Small intestine (tissue), 7 donors: Measurements from ENCODE around the gene DNASE1. TPM values are rescaled to one million over a fixed set of nuclear protein-coding genes. Genes with fewer than 3 reads are reported as not detected.
A peak's percentile ranks its signal among the peaks of the same experiment; 100 is the strongest.

Experiments
- DNase-seq, 2 donors: peaks; one replicate each; pipeline versions ENCODE4 v3.0.0 to v3.0.0-alpha.2; 2013
- FAIRE-seq: peaks from 2 replicates; lab custom pipeline; 2012; peaks lifted over from hg19 to GRCh38; lab: Jason Lieb, UNC
- H3K27ac ChIP-seq, 3 donors: one replicate each; pipeline ENCODE4 v1.5.1; 2013; ENCODE audit warnings: low read length in 2 of 3, mild to moderate bottlenecking in 2 of 3, control low read depth in 1 of 3, inconsistent platforms in 1 of 3, low read depth in 1 of 3, moderate library complexity in 1 of 3
- H3K27me3 ChIP-seq, 3 donors: one replicate each; pipeline ENCODE4 v1.6.1; 2013; ENCODE audit warnings: low read length in 3 of 3, inconsistent platforms in 1 of 3; ENCODE audit not compliant: control insufficient read depth in 3 of 3, insufficient read depth in 3 of 3
- H3K36me3 ChIP-seq, 3 donors: one replicate each; pipeline ENCODE4 v1.6.1; 2013; ENCODE audit warnings: low read length in 3 of 3, inconsistent platforms in 1 of 3, low read depth in 1 of 3, mild to moderate bottlenecking in 1 of 3, moderate library complexity in 1 of 3; ENCODE audit not compliant: control insufficient read depth in 3 of 3, insufficient read depth in 2 of 3
- H3K4me1 ChIP-seq, 3 donors: one replicate each; pipeline ENCODE4 v1.6.1; 2013; ENCODE audit warnings: low read length in 2 of 3, inconsistent platforms in 1 of 3, low read depth in 1 of 3, mild to moderate bottlenecking in 1 of 3, moderate library complexity in 1 of 3; ENCODE audit not compliant: control insufficient read depth in 3 of 3, insufficient read depth in 2 of 3
- H3K4me3 ChIP-seq, 3 donors: one replicate each; pipeline ENCODE4 v1.5.1; 2013; ENCODE audit warnings: low read length in 3 of 3, control low read depth in 1 of 3, inconsistent platforms in 1 of 3, low read depth in 1 of 3, mild to moderate bottlenecking in 1 of 3, moderate library complexity in 1 of 3
- H3K9me3 ChIP-seq, 2 donors: one replicate each; pipeline ENCODE4 v1.6.1; 2013; ENCODE audit warnings: low read depth in 1 of 2, low read length in 1 of 2; ENCODE audit not compliant: control insufficient read depth in 2 of 2, insufficient read depth in 1 of 2
- WGBS, 3 donors: extraction: QIAGEN DNeasy Blood & Tissue Kit; methylation state at CpG; one replicate each; pipeline ENCODE4 v1.1.7; 2013; 5-methylcytosine and 5-hydroxymethylcytosine counted together
- polyA plus RNA-seq, 4 donors: library from polyadenylated mRNA; stranded (reverse) in 3 of 4; unstranded in 1 of 4; fragments of 200-250 nt in 3 of 4; fragments of 120-200 nt in 1 of 4; gene quantifications; one replicate each; pipeline versions ENCODE4 v1.2.1 to v1.2.3, GENCODE V29; 2013
- donor health status: healthy with polysubstance abuse.
- donor health status: control.
- donor health status: control.
- donor health status: Bipolar disorder and iron deficiency.
- donor health status: healthy.

DNASE1 gene
- polyA plus RNA-seq, 4 donors: 75.4 to 428 (median 269) TPM

- FAIRE-seq: no peak
- H3K9me3 ChIP-seq: no peaks in the 10 kb centered on the region
- no peaks in the 10 kb centered on the region for H3K27me3 ChIP-seq
- DNase-seq: no peak
- peaks cover 7 to 70% (median 8%) of the 10 kb centered on the region in 3 donors for H3K4me1 ChIP-seq
- no peak overlapping the region for H3K4me3 ChIP-seq
- WGBS, 3 donors: 76 to 93% (median 87%) methylated on average over 6 of the region's 6 CpGs
- peak overlapping the region in 2 of 3 donors; percentile 88 to 98 for H3K27ac ChIP-seq
- H3K36me3 ChIP-seq: peaks cover 0 to 60% (median 2%) of the 10 kb centered on the region in 3 donors
Observed at GRCh38 chr16:3645108-3645503, 9.4 kb upstream of the DNASE1 start.

- Histone ChIP-seq H3K27me3 (no peaks in the 10 kb centered on the region), H3K36me3 (peaks cover 0 to 59% (median 2%) of the 10 kb centered on the region in 3 donors), H3K27ac (peak overlapping the region; percentile 87 to 98 (median 88)), H3K4me1 (peaks cover 7 to 64% (median 7%) of the 10 kb centered on the region in 3 donors), H3K9me3 (no peaks in the 10 kb centered on the region), H3K4me3 (peak overlapping the region in 1 of 3 donors; percentile 19)
- DNase-seq: peak; percentile 64 to 76
- FAIRE-seq: no peak
- WGBS, 3 donors: 60 to 66% (median 60%) methylated on average over 19 of the region's 19 CpGs
Observed at GRCh38 chr16:3645504-3646347, 8.8 kb upstream of the DNASE1 start.

GRCh38 chr16:3646348-3646920 is 8.1 kb upstream of the DNASE1 start:
- FAIRE-seq (no peak), DNase-seq (peak; percentile 93 to 96)
- H3K27me3 ChIP-seq: no peaks in the 10 kb centered on the region
- H3K36me3 ChIP-seq: peaks cover 0 to 59% (median 2%) of the 10 kb centered on the region in 3 donors
- WGBS, 3 donors: 16 to 56% (median 41%) methylated on average over 15 of the region's 15 CpGs
- H3K27ac ChIP-seq: peak overlapping the region; percentile 88 to 98 (median 91)
- H3K4me1 ChIP-seq: peaks cover 7 to 59% (median 7%) of the 10 kb centered on the region in 3 donors
- H3K9me3 ChIP-seq: no peaks in the 10 kb centered on the region
- no peak overlapping the region for H3K4me3 ChIP-seq

GRCh38 chr16:3650631-3651265 is 3.7 kb upstream of the DNASE1 start:
- Histone ChIP-seq H3K4me1 (peaks cover 5 to 38% (median 6%) of the 10 kb centered on the region in 3 donors), H3K4me3 (no peak overlapping the region), H3K9me3 (no peaks in the 10 kb centered on the region), H3K36me3 (peaks cover 0 to 54% (median 5%) of the 10 kb centered on the region in 3 donors), H3K27me3 (no peaks in the 10 kb centered on the region), H3K27ac (no peak overlapping the region)
- DNase-seq (no peak), FAIRE-seq (no peak)
- WGBS, 3 donors: 91 to 95% (median 92%) methylated on average over 13 of the region's 13 CpGs

- no peak for DNase-seq
- peaks cover 0 to 60% (median 5%) of the 10 kb centered on the region in 3 donors for H3K36me3 ChIP-seq
- H3K27me3 ChIP-seq: no peaks in the 10 kb centered on the region
- 77 to 89% (median 84%) methylated on average over 18 of the region's 18 CpGs for WGBS, 3 donors
- H3K4me3 ChIP-seq: no peak overlapping the region
- FAIRE-seq: no peak
- H3K9me3 ChIP-seq: no peaks in the 10 kb centered on the region
- no peak overlapping the region for H3K27ac ChIP-seq
- H3K4me1 ChIP-seq: peaks cover 2 to 31% (median 4%) of the 10 kb centered on the region in 3 donors
Observed at GRCh38 chr16:3651461-3652372, 2.8 kb upstream of the DNASE1 start.

DNA sequence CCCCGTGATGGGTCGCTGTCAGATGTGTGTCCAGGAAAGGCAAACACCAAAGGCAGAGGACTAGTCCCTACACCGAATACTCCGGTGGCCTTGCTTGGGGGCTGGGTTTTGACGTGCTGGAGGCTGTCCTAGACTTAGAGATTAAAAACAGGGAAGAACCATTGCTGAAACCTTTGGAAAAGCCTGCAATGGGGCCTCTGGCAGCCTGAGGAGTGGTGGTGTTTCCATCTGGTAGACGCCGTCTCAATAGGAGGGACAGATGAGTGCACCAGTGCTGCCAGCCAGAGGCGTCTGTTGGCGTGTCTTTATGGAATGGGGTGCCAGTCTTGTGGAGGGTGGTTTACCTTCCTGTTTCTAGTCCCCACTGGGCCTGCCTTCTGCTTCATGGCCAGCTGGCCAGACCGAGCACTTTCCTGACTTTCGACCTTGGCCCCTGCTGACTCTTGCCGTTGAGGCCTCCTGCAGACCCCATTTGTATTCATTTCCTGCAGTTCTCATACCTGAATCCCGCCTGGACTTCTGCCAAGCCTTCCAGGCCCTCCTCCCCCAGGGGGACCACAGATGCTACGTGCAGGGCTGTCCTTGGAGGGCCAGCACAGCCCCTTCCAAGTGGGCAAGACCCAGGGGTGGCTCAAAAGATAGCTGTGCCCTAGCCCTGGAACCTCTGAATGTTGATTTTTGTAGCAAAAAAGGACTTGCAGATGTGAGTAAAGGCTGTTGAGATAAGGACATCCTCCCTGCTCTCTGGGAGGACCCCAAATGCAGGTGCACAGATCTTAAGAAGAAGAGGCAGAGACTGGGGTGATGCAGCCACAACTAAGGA is 1.9 kb upstream of the DNASE1 start:
- H3K36me3 ChIP-seq: peaks cover 6 to 68% (median 9%) of the 10 kb centered on the region in 3 donors
- peaks cover 0 to 31% (median 2%) of the 10 kb centered on the region in 3 donors for H3K4me1 ChIP-seq
- FAIRE-seq (no peak), DNase-seq (no peak)
- H3K27me3 ChIP-seq: no peaks in the 10 kb centered on the region
- WGBS, 3 donors: 87 to 91% (median 88%) methylated on average over 14 of the region's 14 CpGs
- no peaks in the 10 kb centered on the region for H3K9me3 ChIP-seq
- no peak overlapping the region for H3K4me3 ChIP-seq
- H3K27ac ChIP-seq: no peak overlapping the region

DNA sequence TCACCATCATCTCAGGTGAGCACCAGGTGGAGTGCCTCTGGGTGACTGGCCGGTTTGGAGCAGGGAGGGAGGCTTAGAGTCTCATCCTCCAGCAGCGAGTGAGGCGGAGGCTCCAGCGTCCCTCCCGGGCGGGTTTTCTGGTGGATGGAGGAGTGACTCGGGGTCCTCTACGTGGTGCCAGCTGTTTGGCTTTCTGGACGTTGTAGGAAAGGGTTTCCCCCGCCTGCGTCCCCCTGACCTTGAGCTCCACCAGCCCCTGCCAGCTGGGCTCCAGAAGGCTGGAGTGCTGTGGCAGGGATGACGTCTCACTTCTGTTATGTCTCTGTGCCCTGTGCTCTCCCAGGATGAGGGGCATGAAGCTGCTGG is 522 bp downstream of the DNASE1 start:
- Histone ChIP-seq H3K36me3 (peaks cover 15 to 81% (median 27%) of the 10 kb centered on the region in 3 donors), H3K4me3 (peak overlapping the region in 2 of 3 donors; percentile 66 to 67), H3K27me3 (no peaks in the 10 kb centered on the region), H3K9me3 (no peaks in the 10 kb centered on the region), H3K27ac (peak overlapping the region; percentile 94 to 97 (median 95)), H3K4me1 (peaks cover 0 to 26% (median 2%) of the 10 kb centered on the region in 3 donors)
- WGBS, 3 donors: 11 to 67% (median 53%) methylated on average over 12 of the region's 12 CpGs
- DNase-seq (no peak), FAIRE-seq (no peak)
